ENCODE data around the gene GOLGA6D.
"Not testable (repeated sequence)": the region's sequence is repeated elsewhere in the genome, so short reads cannot be mapped to it uniquely, and the experiment has no call there.

GRCh38 chr15:75282572-75282971 lies at the start of gene GOLGA6D:
- not testable (repeated sequence) for TF ChIP-seq POLR2A, CTCF (IDR thresholded peaks at IDR 0.05)
